A673 (cell line): ENCODE measurements around the gene TLCD1.

Source experiments
- CTCF ChIP-seq: fragments of 300-800, 200-600 bp; sonication (generic); conservative IDR thresholded peaks from 2 replicates; pipeline ENCODE4 v1.5.1; 2017; ENCODE audit warnings: low read depth, mild to moderate bottlenecking, antibody characterized with exemption, low read length, moderate library complexity, mixed read lengths
- EZH2 ChIP-seq: fragments of 200-600 bp; sonication (generic); IDR thresholded peaks from 2 replicates; pipeline ENCODE4 v1.6.1; 2017; ENCODE audit warnings: borderline replicate concordance, low read depth, mild to moderate bottlenecking, mixed read lengths, antibody characterized with exemption, low read length; ENCODE audit not compliant: poor library complexity, severe bottlenecking

- TF ChIP-seq CTCF (no peak), EZH2 (no peak)
These were observed 7.0 kb downstream of the TLCD1 start for GRCh38 chr17:28719021-28719433.
